GM20431 (cell line): Measurements from ENCODE around the gene DTHD1.

ENCODE experiments used
- in situ Hi-C: fragments of 300-500 bp; cut with MseI, MboI; formaldehyde crosslinking; loops from one replicate; pipeline ENCODE4 v1.15.0; 2020; ENCODE audit warnings: low sequenced_read_pairs; ENCODE audit not compliant: unreplicated experiment

Gene DTHD1

DNA sequence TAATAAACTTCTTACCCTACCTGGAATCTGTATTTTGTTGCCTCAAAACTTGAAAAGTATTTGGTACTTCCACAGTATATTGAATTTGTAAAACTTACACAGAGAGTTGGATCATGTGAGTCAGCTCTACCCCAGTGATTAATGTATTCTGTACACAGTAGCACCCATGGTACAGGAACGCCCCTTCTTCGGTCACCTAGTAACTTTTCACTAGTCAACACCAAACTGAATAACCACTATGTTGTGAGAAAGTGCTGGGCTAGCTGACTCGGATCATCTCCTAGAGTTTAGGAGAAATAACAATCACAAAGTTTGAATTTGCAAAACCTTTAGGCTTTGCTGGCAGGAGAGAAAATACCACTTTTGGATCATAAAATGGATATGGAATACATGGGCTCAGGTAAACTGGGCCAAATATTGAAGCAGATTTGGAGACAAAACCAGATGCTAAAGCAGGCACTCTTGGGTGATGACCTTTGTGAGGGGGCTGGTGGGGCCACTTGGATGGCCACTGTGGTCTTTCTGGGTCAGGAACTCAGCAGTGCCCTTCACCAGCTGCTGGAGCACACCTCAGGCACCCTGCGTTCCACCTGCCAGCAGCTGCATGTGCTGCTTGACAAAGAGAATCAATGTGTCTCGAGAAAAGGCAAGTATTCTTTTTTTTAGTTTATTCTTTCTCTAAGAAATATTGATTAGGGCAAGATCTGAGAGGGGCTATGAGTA lies at the start of gene DTHD1:
TSS of gene DTHD1 (plus strand) at position 233 of the 723 bp plus-strand sequence. CDS start at position 376, 143 bp downstream.
- in situ Hi-C loops = no loop called here

DNA sequence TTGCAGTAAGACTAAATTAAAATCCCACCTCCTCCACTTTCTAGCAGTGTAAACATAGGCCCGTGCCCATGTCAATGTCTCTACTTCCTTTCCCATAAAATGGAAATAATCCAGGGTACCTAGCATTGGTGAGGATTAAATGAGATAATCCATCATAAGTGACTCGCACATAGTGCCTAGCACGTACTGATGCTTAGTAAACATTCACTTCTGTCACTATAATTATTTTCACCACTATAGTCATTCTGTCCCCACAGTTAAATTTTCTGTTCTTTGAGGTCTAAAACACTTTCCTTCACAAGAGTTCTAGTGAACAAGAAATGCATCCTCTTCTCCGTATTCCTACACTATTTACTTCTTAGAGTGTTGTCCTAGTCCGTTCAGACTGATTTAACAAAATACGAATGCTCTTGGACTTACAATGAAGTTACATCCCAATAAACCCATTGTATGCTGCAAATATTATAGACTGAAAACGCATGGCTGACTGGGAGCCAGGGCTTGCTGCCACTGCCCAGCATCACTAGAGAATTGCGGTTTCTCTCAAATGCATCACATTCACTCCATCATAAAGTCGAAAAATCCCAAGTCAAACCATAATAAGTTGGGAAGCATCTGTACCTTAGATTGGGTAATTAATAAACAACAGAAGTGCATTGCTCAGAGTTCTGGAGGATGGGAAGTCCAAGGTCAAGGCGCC lies 47.7 kb upstream of the DTHD1 start:
- in situ Hi-C loops = no loop called here

DNA sequence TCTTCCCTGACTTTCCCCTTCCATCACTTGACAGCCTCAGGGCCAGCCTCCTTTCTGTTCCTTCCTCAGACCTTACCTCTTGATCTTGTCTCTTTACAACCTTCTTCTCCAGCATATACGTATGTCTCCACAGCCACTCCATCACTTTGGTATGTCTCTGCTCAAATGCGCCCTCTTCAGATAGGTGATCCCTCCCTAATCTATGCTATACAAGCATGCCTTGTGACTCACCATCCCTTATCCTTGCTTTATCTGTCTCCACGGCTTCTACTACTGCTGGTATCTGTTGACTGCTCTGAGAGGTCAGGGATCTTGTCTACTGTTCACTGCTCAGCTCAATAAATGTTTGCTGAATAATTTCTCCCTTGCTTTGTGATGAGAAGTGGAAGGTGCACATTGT lies 46.1 kb upstream of the DTHD1 start:
- in situ Hi-C loops = no loop called here

DNA sequence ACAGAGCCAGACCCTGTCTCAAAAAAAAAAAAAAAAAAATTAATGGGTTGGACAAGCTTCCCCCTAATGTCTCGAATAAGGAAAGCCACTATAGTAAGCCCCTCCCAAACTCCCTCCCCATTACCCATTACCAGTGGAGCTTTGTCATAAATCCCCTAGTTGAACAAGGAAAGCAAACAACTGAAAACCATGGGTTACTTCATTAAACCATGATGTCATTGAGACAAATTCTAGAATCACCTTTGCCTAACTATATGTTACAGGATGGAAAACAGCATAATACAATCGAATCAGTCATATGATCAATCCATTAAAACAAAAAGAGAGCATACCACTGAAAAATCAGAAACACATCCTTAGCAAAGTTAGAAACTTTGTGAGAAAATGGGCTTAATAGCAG lies 45.3 kb upstream of the DTHD1 start:
- in situ Hi-C loops = no loop called here

DNA sequence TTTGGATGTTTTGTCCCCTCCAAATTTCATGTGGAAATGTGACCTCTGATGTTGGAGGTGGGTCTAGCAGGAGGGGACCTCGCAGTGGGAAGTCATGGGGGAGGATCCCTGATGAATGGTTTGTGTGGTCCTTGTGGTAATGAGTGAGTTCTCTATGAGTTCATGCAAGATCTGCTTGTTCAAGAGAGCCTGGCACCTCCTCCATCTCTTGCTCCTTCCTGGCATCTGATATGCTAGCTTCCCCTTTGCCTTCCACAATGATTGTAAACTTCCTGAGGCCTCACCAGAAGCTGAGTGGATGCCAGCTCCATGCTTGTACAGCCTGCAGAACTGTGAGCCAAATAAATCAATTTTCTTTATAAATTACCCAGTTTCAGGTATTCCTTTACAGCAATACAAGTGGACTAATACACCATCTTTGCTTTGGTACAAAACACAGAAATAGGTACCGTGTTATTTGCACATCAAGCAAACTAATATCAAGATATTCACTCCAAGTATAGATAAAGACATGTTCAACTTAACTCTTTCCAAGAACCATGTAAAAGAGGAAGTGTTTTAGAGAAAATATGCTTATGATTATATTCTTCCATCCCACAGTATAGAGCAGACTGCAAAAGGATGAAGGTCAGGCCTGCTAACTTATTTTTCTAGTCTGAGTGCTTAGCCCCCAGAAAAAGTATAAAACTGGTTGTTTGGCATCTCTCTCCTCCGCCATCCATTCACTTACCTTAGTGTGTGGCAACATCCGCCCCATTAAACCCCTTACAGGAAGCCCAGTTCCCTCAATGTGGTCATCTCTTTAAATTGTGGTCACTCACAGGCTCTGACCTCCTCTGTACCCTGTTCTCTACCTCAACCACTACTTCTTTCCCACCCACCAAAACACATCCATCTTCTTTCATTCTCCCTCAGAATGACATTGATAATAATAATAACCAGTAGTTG lies 43.8 kb upstream of the DTHD1 start:
- in situ Hi-C loops = no loop called here

DNA sequence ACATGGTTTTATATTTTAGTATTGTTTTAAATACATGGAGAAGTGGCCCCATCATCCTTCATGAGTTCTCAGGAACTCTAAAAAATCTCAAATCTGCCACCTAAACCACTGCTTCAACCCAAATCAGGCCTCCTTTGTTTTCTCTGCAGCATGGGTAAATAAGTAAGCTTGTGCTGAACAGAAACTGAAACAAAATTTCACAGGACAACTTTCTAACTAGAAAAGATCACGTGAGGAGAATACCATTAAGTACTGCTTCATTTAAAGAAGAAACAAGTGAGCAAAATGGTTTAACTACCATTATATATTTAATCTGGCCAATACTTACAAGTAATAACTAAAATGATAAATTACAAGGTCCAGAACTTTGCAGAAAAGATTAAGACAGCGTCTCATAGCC lies 39.6 kb upstream of the DTHD1 start:
- in situ Hi-C loops = no loop called here

DNA sequence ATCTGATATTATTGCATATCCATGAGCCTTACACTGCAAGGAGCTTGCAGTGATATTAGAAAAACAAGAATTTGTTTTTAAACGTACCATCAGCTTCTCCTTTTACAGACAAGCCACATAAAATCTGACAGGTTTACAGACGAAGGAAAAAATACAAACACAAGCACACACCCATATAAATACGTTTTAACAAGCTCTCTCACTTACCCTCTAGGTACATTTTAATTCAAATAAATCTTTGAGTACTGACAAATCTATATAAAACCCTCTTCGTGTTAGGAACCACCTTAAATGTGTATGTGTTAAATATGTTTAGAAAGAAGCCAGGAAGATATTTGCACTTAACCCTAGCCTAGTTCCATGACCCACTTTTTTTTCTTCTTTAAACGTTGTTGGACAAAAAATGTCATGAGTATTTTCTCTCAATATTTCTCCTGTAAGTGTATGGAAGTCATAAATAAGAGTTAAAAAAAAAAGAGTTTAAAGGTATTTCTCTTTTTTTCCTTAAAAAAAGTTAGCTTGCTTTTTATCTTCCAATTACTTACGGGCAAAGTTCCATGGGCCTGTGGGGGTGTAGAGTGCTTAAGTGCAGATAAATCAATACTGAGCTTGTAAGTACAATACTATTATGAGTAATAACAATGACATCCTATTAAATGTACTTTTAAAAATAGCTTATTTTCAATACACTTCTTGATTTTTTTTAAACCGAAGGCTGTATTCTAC lies 38.6 kb upstream of the DTHD1 start:
- in situ Hi-C loops = no loop called here

DNA sequence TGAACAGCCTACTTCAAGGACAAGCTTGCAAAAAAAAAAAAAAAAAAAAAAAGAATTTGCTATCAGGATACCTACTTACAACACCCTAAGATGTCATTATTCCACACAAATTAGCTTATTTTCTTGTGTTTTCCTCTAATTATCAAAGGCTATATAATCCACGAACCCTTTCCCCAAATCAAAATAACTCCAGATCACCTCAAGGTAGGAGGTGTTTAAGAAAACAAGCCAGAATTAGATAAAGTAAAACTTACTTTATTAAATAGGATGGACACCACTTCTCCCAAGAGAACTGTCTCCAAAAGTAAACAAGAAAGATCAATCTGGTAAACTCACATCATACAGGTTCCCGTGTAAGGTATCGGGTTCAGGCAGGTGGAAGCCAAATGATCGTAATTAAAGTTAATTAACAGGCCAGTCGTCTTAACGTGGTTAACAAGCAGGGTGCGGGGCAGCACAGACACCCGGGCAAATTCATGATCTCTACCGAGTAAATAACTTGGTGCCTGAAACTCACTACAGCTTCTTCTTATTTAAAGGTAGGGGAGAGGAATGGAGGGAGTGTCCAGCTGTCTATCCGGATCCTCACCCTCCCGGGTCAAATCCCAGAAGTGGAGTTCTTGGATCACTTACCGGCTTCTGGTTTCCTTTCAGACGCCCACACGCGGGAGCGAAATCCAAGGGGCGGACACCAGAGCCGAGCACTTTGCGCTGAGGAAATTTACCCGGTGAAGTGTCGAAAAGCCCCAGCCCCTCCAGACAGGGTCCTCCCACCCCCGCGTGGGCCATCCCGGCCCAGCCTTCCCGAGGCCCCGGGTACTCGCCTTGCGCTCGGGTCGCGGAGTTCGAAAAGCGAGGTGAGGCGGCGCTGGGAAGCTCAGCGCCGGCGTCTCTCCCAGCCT lies 37.8 kb upstream of the DTHD1 start:
- in situ Hi-C loops = no loop called here

DNA sequence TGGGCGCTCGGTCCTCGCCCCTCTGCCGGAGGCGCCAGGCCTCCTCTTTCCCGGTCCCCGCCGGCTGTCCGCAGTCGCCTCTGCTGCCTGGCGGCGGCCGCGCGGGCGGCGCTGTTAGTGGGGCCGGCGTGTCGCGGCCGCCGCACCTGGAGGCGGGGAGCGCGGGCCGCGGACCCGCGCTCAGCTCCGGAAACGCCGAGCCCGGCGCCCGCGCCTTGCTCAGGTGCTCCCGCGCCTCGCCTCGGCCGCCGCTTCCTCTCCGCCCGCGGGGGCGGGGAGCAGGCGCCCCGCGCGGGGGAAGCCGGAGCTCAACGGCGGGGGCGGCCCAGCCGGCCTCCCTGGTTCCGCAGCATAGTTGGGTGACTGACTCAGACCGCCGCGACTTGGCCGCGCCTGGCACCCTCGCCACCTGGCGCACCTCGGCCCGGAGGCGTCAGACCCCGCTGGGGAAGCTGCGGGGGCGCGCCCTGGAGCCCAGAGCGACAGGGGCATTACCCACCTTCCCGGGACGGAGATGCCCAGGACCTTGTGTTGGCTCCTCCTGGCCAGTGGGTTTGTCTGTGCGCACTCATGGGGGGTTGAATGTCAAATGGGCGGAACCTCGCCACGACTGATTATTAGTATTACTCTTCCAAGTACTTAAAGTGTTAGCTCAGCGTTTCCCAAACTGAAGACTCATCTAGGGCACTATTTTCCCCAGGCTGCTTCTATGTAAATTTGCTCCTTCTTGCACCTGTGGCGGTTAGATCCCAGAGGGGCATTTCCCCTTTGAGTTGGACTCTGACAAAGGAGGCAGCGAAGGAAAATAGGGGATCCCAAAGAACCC lies 36.9 kb upstream of the DTHD1 start, which contains the start of gene ARAP2:
TSS of gene ARAP2 (minus strand) at position 258 of the 826 bp plus-strand sequence. CDS start 15,028 bp downstream, outside the sequence.
- in situ Hi-C loops = no loop called here

DNA sequence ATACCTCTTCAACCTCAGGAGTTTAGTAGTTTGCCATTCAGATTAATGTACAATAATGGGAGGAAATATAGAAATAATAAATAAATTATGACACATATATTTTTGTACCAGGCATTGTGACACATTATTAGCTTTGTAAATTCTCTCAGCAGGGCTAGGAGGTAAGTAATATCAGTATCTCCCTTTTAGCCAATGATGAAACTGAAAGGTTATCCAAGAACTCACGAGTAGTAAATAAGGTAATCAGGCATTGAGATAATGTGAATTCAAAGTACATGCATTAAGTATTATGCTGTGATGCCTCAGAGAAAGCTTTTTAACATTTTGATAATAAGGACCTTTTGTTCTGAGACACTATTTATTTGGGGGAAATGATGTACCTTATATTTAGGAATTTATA lies 31.8 kb upstream of the DTHD1 start:
- in situ Hi-C loops = no loop called here

DNA sequence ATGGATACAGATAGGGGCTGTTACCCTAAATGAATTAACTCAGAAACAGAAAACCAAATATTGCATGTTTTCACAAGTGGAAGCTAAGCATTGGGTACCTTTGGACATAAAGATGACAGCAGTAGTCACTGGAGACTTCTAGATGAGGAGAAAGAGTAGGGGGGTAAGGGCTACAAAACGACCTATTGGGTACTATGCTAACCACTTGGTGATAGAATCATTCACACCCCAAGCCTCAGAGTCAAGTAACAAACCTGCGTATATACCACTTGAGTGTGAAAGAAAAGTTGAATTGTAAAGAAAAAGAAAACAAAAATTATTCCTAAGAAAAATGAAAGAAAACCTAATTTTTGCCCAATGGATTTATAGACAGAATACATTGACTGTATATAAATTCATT lies 29.4 kb upstream of the DTHD1 start:
- in situ Hi-C loops = no loop called here

DNA sequence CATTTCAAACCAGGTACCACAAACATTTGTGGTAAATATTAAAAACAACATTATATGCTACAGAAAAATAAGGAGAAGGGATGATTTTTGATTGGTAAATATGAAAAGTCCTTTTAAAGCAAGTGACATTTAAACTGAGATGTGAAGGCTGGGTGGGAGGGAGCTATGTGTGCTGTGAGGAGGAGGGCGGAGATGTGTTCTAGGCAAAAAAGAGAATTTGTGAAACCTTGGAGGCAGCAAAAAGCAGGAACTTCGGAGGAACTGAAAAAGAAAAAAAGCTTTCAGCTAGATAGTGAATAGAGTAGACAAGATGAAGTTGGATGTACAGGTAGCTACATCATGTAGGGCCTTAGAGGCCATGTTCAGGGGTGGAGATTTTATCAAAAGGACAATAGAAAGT lies 27.0 kb upstream of the DTHD1 start:
- in situ Hi-C loops = no loop called here

DNA sequence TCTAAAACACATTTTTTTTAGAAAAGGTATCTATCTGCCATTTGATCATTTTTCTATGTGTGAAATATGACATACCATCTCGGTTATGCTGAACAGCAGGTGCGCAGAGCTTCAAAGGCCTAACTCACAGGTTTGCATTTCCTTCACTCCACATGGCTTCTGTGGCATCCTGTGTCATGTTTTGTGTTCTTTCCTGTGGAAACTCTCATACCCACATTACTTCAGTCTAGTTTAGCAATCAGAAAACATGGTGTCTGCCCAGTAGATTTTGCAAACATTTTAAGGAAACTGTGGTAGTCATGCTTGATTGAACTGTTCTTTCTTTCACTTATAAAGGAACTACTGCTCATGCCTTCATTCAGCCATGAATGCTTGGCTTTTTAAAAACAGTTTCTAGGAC lies 25.8 kb upstream of the DTHD1 start:
- in situ Hi-C loops = no loop called here

DNA sequence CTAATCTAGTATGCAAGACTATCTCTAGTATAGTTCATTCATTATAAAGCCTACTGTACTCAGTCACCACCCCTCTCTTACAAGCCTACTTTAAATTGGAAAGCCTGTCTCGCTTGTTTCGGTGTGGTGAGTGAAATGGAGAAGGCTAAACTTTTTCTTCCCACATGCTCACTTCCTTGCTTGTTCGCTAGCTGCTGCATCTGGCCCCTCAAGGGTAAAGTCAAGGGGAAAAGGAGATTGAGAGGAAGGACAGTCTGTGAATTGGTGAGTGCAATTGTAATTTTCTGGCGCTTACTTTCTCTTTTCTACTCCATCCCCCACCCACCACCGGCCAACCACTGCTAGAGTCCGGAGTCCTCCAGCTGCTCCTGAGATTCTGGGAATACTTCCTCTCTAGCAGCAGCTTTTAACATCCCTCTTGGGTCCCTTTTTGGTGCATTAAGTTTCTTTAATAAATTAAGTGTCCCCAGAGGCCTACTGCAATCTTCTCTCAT lies 25.0 kb upstream of the DTHD1 start:
- in situ Hi-C loops = no loop called here

DNA sequence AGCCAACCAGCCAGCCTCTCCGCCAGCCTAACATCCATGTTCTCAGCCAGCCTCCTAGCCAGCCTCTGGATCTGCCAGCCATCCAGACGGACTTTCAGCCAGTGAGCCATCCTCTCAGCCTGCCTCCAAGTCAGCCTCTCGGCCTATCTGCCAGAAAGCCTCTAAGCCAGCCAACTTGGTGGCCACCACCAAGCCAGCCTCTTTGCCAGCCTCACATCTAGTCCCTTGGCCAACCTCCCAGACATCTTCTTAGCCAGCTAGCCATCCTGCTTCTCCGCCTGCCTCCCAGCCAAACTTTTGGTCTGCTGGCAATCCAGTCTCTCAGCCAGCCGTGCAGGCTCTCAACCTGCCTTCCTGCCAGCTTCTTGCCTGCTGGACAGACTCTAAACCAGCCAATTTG lies 20.7 kb upstream of the DTHD1 start:
- in situ Hi-C loops = no loop called here

DNA sequence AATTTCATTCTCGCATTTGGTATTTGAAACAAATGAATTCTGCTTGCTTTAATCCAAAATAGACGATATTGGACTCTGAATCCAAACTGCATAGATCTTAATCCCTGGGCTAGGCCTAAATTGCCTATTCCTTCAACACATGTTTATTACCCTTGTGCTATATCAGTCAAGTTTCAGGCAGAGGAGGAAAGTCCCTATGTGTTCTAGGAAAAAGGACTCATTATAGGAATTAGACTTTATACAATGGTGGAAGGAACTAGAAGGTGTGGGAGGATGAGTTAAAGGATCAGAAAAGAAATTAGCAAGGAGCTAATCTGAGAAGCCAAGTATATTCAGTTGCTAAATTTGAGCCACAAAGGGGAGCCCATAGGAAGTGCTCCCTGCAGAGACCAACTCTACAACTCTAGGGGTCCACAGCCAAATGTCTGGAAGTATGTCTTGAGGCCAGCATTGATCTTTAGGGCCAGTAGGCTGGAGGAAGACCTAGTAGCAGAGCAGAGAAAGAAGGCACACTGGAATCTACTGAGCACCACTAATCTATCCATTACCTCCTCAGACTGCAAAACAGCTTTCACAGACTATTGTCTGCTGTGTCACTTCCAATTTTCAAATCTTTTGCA lies 17.1 kb upstream of the DTHD1 start:
- in situ Hi-C loops = no loop called here

DNA sequence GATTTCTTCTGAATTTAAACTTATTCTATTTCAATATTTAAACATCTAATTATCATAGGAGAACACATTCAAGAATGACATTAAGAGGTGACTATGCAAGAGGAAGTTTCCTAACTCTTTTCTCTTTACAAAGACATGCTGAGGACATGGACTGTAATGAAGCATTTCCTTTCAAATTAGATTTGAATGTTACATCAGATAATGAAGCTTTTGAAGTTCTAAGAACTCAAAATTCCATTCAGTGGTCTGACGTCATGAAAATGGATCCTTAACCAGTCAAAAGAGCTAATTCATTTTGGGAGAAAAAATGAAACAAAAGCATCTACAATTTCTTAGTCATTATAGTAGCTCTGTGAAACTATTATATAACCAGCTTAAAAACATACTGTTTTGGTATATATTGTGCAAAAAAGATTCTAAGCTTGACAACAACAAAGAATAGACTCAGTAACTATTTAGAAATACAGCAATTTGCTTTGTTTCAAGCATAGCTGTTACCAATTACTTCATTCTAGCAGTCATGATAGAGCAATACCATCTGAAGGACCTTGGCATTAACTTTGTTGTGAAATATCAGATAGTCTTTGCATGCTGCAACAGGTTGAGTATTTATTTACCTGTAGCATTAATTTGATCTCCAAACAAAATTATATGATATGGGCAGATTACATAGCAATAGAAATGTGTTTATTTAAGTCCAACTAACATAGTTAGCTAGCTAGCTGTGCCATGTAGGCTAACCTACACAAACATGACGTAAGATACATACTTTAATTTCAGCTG lies 13.7 kb upstream of the DTHD1 start:
- in situ Hi-C loops = no loop called here
